HepG2 (cell line): ENCODE results near the gene KCNQ2. TPM values are rescaled to one million over a fixed set of nuclear protein-coding genes. Genes with fewer than 3 reads are reported as not detected.

Experiments
- ATAC-seq: fragments of 200-7000 bp; cut with Tn5 transposase; 3 replicates; pipeline ENCODE4 v1.9.1; 2020; ENCODE audit warnings: mild to moderate bottlenecking, moderate library complexity
- BruUV-seq: library from RNA; stranded (reverse); fragments of 400-500 nt; replicated peaks from 2 replicates; lab custom pipeline; 2021; lab: Mats Ljungman, UMichigan
- CTCF ChIA-PET: fragments of 300-600 bp; formaldehyde crosslinking; extraction: SDS; loops from one replicate; lab custom pipeline; 2021; ENCODE audit warnings: low total read pairs, inconsistent platforms, low intra/inter-chr PET ratio; lab: Yijun Ruan, JAX
- POLR2A ChIA-PET: fragments of 350-600 bp; sonication (Branson Sonifier 250); formaldehyde crosslinking; loops from one replicate; lab custom pipeline; 2020; ENCODE audit warnings: antibody characterized with exemption, inconsistent platforms; lab: Yijun Ruan, JAX
- DNase-seq: peaks from one replicate; pipeline ENCODE4 v3.0.0-alpha.2; 2015; ENCODE audit warnings: low spot score
- FAIRE-seq: peaks from 3 replicates; lab custom pipeline; 2011; peaks lifted over from hg19 to GRCh38; lab: Jason Lieb, UNC
- H2AFZ ChIP-seq: one replicate; pipeline ENCODE4 v1.6.1; 2011; ENCODE audit warnings: low read length, inconsistent platforms
- H3K27ac ChIP-seq: fragments of 300-600 bp; 3 replicates; pipeline ENCODE4 v1.8.0; 2011; ENCODE audit warnings: mixed run types, mild to moderate bottlenecking, mixed read lengths, low read length, inconsistent platforms; ENCODE audit not compliant: insufficient read depth; ENCODE audit errors: extremely low read length
- H3K27me3 ChIP-seq, 2 experiments: fragments of 200-600 bp in 1 of 2; 2 replicates in 1 of 2; 3 replicates in 1 of 2; pipeline versions ENCODE4 v1.6.0 to v1.8.0; 2011; ENCODE audit warnings: low read length in 2 of 2, mild to moderate bottlenecking in 2 of 2, moderate library complexity in 2 of 2, inconsistent platforms in 1 of 2; ENCODE audit not compliant: insufficient read depth in 2 of 2, control insufficient read depth in 1 of 2
- H3K36me3 ChIP-seq, 2 experiments: fragments of 200-600 bp in 1 of 2; replicated peaks in 1 of 2; 2 replicates in 1 of 2; 3 replicates in 1 of 2; pipeline versions ENCODE4 v1.5.1 to v1.8.0; 2011; ENCODE audit warnings: low read length in 2 of 2, inconsistent platforms in 1 of 2; ENCODE audit not compliant: insufficient read depth in 2 of 2, control insufficient read depth in 1 of 2
- H3K4me1 ChIP-seq: 2 replicates; pipeline ENCODE4 v1.5.1; 2012; ENCODE audit warnings: low read length, inconsistent platforms; ENCODE audit not compliant: insufficient read depth
- H3K4me2 ChIP-seq: 2 replicates; pipeline ENCODE4 v1.6.0; 2011; ENCODE audit warnings: low read depth, low read length, inconsistent platforms
- H3K4me3 ChIP-seq, 3 experiments: fragments of 200-600 bp in 1 of 3; sonication (generic), shearing (Covaris generic) in 1 of 3; replicated peaks in 1 of 3; 2 replicates each; pipeline ENCODE4 v1.5.1; 2011 to 2016; ENCODE audit warnings: low read length in 3 of 3, inconsistent platforms in 2 of 3, low read depth in 2 of 3, mild to moderate bottlenecking in 2 of 3, control low read depth in 1 of 3, mixed read lengths in 1 of 3; ENCODE audit not compliant: insufficient read depth in 1 of 3
- H3K79me2 ChIP-seq: one replicate; pipeline ENCODE4 v1.6.1; 2011; ENCODE audit warnings: low read length, inconsistent platforms; ENCODE audit not compliant: insufficient read depth
- H3K9ac ChIP-seq: 2 replicates; pipeline ENCODE4 v1.6.0; 2011; ENCODE audit warnings: mild to moderate bottlenecking, low read depth, low read length, inconsistent platforms; ENCODE audit not compliant: insufficient read depth
- H3K9me3 ChIP-seq: 2 replicates; pipeline ENCODE4 v1.5.1; 2012; ENCODE audit warnings: mild to moderate bottlenecking, low read length
- H4K20me1 ChIP-seq: 2 replicates; pipeline ENCODE4 v1.6.0; 2011; ENCODE audit warnings: inconsistent platforms, mild to moderate bottlenecking, low read length, moderate library complexity; ENCODE audit not compliant: insufficient read depth
- MTA1 ChIP-seq: sonication (generic); formaldehyde crosslinking; IDR thresholded peaks from 2 replicates; pipeline ENCODE4 v1.4.0; 2020; ENCODE audit warnings: missing genetic modification reagents, mild to moderate bottlenecking, borderline replicate concordance
- MXD1 ChIP-seq: sonication (generic); formaldehyde crosslinking; IDR thresholded peaks from 2 replicates; pipeline ENCODE4 v1.4.0; 2020; ENCODE audit warnings: mild to moderate bottlenecking, missing genetic modification reagents
- ZNF549 ChIP-seq: sonication (generic); formaldehyde crosslinking; IDR thresholded peaks from 2 replicates; pipeline ENCODE4 v1.5.0; 2020; ENCODE audit warnings: missing genetic modification reagents
- WGBS: methylation state at CpG from one replicate; pipeline ENCODE4 v1.1.6; 2017; ENCODE audit warnings: low lambda C conversion rate; 5-methylcytosine and 5-hydroxymethylcytosine counted together
- in situ Hi-C: cut with HindIII; loops from 2 replicates; pipeline ENCODE4 v1.10.0; 2017; ENCODE audit warnings: low pct_unique_long_range_greater_than_20kb; ENCODE audit not compliant: extremely low pct_ligation_motif_present
- intact Hi-C: fragments of 100-400 bp; cut with micrococcal nuclease; formaldehyde crosslinking; loops from one replicate; pipeline ENCODE4 v1.10.0; 2022; ENCODE audit not compliant: unreplicated experiment
- polyA plus RNA-seq, 8 experiments: library from polyadenylated mRNA; depleted of rRNA in 3 of 8; stranded (reverse) in 7 of 8; unstranded in 1 of 8; fragments of >200 nt; fragmentation: Illumina TruSeq in 4 of 8; extraction: Trizol in 4 of 8; gene quantifications; 2 replicates each; pipeline versions ENCODE4 v1.2.1 to v1.2.3, GENCODE V29; 2011 to 2016; ENCODE audit warnings: low read depth in 4 of 8, missing spikeins in 1 of 8, mixed read lengths in 1 of 8; ENCODE audit not compliant: insufficient read depth in 1 of 8
- total RNA-seq, 5 experiments: library from RNA; depleted of rRNA; stranded (reverse); fragments of >200 nt; fragmentation: Illumina TruSeq; extraction: Trizol; gene quantifications; 2 replicates each; pipeline ENCODE4 v1.2.3, GENCODE V29; 2016; ENCODE audit warnings: low read depth in 1 of 5
- TF ChIP-seq, protein P1 (sequence below): sonication (generic); formaldehyde crosslinking; IDR thresholded peaks from one replicate; pipeline ENCODE4 v1.5.1; 2020; ENCODE audit warnings: mild to moderate bottlenecking, missing genetic modification reagents; ENCODE audit errors: not compliant biosample characterization

KCNQ2 gene
- total and polyA plus RNA-seq, 2 of the 13 experiments (the other 11 are each of a cell fraction or from before 2014, with no cell fraction given): not detected

- DNase-seq (no peak), ATAC-seq (peak; percentile 9; the same call in 1 of the 3 replicates), FAIRE-seq (no peak)
- no peaks in the 10 kb centered on the region for H3K36me3 ChIP-seq
- no peak overlapping the region for H3K27ac ChIP-seq
- BruUV-seq: no TSS peak
- no peaks in the 10 kb centered on the region for H3K4me1 ChIP-seq
- no peaks in the 10 kb centered on the region for H3K9me3 ChIP-seq
- no peak overlapping the region for H2AFZ ChIP-seq
- H3K4me3 ChIP-seq: no peak overlapping the region
- peaks cover 6% of the 10 kb centered on the region; the same call in 1 of the 2 replicates for H4K20me1 ChIP-seq
- TF ChIP-seq MTA1 (CRISPR knock-in tag) (0 out of 2 replicates have a peak, but pooled peaks have one; percentile 37), ZNF549 (CRISPR knock-in tag) (no peak), MXD1 (CRISPR knock-in tag) (0 out of 2 replicates have a peak, but pooled peaks have one; percentile 8)
- TF ChIP-seq, protein P1, sequence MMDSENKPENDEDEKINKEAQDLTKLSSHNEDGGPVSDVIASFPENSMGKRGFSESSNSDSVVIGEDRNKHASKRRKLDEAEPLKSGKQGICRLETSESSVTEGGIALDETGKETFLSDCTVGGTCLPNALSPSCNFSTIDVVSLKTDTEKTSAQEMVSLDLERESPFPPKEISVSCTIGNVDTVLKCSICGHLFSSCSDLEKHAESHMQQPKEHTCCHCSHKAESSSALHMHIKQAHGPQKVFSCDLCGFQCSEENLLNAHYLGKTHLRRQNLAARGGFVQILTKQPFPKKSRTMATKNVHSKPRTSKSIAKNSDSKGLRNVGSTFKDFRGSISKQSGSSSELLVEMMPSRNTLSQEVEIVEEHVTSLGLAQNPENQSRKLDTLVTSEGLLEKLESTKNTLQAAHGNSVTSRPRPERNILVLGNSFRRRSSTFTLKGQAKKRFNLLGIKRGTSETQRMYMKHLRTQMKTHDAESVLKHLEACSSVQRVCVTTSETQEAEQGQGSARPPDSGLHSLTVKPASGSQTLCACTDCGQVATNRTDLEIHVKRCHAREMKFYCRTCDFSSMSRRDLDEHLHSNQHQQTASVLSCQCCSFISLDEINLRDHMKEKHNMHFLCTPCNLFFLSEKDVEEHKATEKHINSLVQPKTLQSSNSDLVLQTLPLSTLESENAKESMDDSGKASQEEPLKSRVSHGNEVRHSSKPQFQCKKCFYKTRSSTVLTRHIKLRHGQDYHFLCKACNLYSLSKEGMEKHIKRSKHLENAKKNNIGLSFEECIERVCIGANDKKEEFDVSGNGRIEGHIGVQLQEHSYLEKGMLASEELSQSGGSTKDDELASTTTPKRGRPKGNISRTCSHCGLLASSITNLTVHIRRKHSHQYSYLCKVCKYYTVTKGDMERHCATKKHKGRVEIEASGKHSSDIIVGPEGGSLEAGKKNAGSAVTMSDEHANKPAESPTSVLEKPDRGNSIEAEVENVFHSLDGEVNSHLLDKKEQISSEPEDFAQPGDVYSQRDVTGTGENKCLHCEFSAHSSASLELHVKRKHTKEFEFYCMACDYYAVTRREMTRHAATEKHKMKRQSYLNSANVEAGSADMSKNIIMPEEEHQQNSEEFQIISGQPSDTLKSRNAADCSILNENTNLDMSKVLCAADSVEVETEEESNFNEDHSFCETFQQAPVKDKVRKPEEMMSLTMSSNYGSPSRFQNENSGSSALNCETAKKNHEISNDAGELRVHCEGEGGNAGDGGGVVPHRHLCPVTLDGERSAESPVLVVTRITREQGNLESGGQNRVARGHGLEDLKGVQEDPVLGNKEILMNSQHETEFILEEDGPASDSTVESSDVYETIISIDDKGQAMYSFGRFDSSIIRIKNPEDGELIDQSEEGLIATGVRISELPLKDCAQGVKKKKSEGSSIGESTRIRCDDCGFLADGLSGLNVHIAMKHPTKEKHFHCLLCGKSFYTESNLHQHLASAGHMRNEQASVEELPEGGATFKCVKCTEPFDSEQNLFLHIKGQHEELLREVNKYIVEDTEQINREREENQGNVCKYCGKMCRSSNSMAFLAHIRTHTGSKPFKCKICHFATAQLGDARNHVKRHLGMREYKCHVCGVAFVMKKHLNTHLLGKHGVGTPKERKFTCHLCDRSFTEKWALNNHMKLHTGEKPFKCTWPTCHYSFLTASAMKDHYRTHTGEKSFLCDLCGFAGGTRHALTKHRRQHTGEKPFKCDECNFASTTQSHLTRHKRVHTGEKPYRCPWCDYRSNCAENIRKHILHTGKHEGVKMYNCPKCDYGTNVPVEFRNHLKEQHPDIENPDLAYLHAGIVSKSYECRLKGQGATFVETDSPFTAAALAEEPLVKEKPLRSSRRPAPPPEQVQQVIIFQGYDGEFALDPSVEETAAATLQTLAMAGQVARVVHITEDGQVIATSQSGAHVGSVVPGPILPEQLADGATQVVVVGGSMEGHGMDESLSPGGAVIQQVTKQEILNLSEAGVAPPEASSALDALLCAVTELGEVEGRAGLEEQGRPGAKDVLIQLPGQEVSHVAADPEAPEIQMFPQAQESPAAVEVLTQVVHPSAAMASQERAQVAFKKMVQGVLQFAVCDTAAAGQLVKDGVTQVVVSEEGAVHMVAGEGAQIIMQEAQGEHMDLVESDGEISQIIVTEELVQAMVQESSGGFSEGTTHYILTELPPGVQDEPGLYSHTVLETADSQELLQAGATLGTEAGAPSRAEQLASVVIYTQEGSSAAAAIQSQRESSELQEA (CRISPR knock-in tag): peak; percentile 16
- H3K9ac ChIP-seq: no peak overlapping the region
- WGBS: 36% methylated on average over 16 of the region's 27 CpGs
- ChIA-PET POLR2A (no interaction called here), CTCF (no interaction called here)
- no peaks in the 10 kb centered on the region for H3K79me2 ChIP-seq
- no peak overlapping the region for H3K4me2 ChIP-seq
- peaks cover 53 to 92% of the 10 kb centered on the region in 2 experiments for H3K27me3 ChIP-seq
- in situ Hi-C loops: no loop called here
- intact Hi-C loops: no loop called here
Measured at GRCh38 chr20:63411151-63411897, 61.1 kb downstream of the KCNQ2 start.
